GM18951 (cell line): Measurements from ENCODE around the gene DLG2.

Experiments used
- POLR2A ChIP-seq: IDR thresholded peaks from 4 replicates; pipeline ENCODE4 v1.6.1; 2011; ENCODE audit warnings: mild to moderate bottlenecking; ENCODE audit not compliant: insufficient read length, insufficient read depth; ENCODE audit errors: extremely low read depth
- in situ Hi-C: fragments of 300-500 bp; cut with MboI; formaldehyde crosslinking; loops from one replicate; pipeline ENCODE4 v1.12.0; 2022; ENCODE audit warnings: low sequenced_read_pairs, mixed read lengths, inconsistent platforms; ENCODE audit not compliant: unreplicated experiment

DLG2 gene

GRCh38 chr11:84144531-84144930, 1482.6 kb downstream of the DLG2 start:
- no peak for TF ChIP-seq POLR2A
- in situ Hi-C loops, result no loop called here

- no peak for TF ChIP-seq POLR2A
- in situ Hi-C loops, result no loop called here
These were observed 1484.7 kb downstream of the DLG2 start for GRCh38 chr11:84142411-84142810.

GRCh38 chr11:84140386-84141169, 1486.6 kb downstream of the DLG2 start:
- no peak for TF ChIP-seq POLR2A
- in situ Hi-C loops, result no loop called here

- in situ Hi-C loops, result no loop called here
- no peak for TF ChIP-seq POLR2A
These were observed 1489.2 kb downstream of the DLG2 start for GRCh38 chr11:84137960-84138359.

- in situ Hi-C loops, result no loop called here
- no peak for TF ChIP-seq POLR2A
These were observed 1489.6 kb downstream of the DLG2 start for GRCh38 chr11:84137505-84137904.

- in situ Hi-C loops, result no loop called here
- TF ChIP-seq POLR2A, result no peak
These were observed 1490.2 kb downstream of the DLG2 start for GRCh38 chr11:84136926-84137325.

GRCh38 chr11:84130646-84131427, 1496.3 kb downstream of the DLG2 start:
- in situ Hi-C loops, result no loop called here
- no peak for TF ChIP-seq POLR2A

- in situ Hi-C loops, result no loop called here
- no peak for TF ChIP-seq POLR2A
These were observed 1497.1 kb downstream of the DLG2 start for GRCh38 chr11:84129961-84130576.

- no peak for TF ChIP-seq POLR2A
- in situ Hi-C loops, result no loop called here
These were observed 1498.3 kb downstream of the DLG2 start for GRCh38 chr11:84128840-84129239.

GRCh38 chr11:84117394-84117793, 1509.8 kb downstream of the DLG2 start:
- in situ Hi-C loops, result no loop called here
- no peak for TF ChIP-seq POLR2A

GRCh38 chr11:84106541-84106940, 1520.6 kb downstream of the DLG2 start:
- in situ Hi-C loops, result no loop called here
- TF ChIP-seq POLR2A, result no peak

GRCh38 chr11:84105148-84105547, 1522.0 kb downstream of the DLG2 start:
- TF ChIP-seq POLR2A, result no peak
- in situ Hi-C loops, result no loop called here

GRCh38 chr11:84103096-84103495, 1524.0 kb downstream of the DLG2 start:
- no peak for TF ChIP-seq POLR2A
- in situ Hi-C loops, result no loop called here
